Ishikawa (cell line): ENCODE measurements around the gene TRIP10.

ENCODE experiments used
- CEBPB ChIP-seq: IDR thresholded peaks from 2 replicates; pipeline ENCODE4 v1.6.1; 2012
- CREB1 ChIP-seq: IDR thresholded peaks from 2 replicates; pipeline ENCODE4 v1.6.1; 2012; ENCODE audit warnings: low read depth
- EGR1 ChIP-seq: IDR thresholded peaks from 2 replicates; pipeline ENCODE4 v1.6.1; 2012
- EP300 ChIP-seq: IDR thresholded peaks from 2 replicates; pipeline ENCODE4 v1.6.1; 2012; ENCODE audit warnings: borderline replicate concordance
- FOXM1 ChIP-seq: IDR thresholded peaks from 2 replicates; pipeline ENCODE4 v1.6.1; 2012; ENCODE audit warnings: low read depth, borderline replicate concordance
- MAX ChIP-seq: IDR thresholded peaks from 2 replicates; pipeline ENCODE4 v1.6.1; 2012
- NFIC ChIP-seq: IDR thresholded peaks from 2 replicates; pipeline ENCODE4 v1.6.1; 2012
- RAD21 ChIP-seq: IDR thresholded peaks from 2 replicates; pipeline ENCODE4 v1.6.1; 2012; ENCODE audit warnings: low read depth
- REST ChIP-seq: IDR thresholded peaks from 2 replicates; pipeline ENCODE4 v1.6.1; 2012; ENCODE audit warnings: low read depth, mild to moderate bottlenecking
- TAF1 ChIP-seq: IDR thresholded peaks from 2 replicates; pipeline ENCODE4 v1.6.1; 2012; ENCODE audit warnings: low read depth, mild to moderate bottlenecking
- TCF12 ChIP-seq: IDR thresholded peaks from 2 replicates; pipeline ENCODE4 v1.6.1; 2012; ENCODE audit warnings: low read depth
- TEAD4 ChIP-seq: IDR thresholded peaks from 2 replicates; pipeline ENCODE4 v1.6.1; 2012
- USF1 ChIP-seq: IDR thresholded peaks from 2 replicates; pipeline ENCODE4 v1.6.1; 2012
- YY1 ChIP-seq: IDR thresholded peaks from 2 replicates; pipeline ENCODE4 v1.6.1; 2012; ENCODE audit warnings: low read depth
- ZBTB7A ChIP-seq: IDR thresholded peaks from 2 replicates; pipeline ENCODE4 v1.6.1; 2012; ENCODE audit warnings: low read depth

The TRIP10 gene

GRCh38 chr19:6739390-6739882, at the start of gene TRIP10:
TSS of gene TRIP10 (plus strand) at chr19:6739680. CDS start at chr19:6739762, 82 bp downstream.
- TF ChIP-seq EP300 (0 out of 2 replicates have a peak, but pooled peaks have one; percentile 2), ZBTB7A (peak; percentile 4), MAX (peak; percentile 7; the same call in 1 of the 2 replicates), CEBPB (no peak), TAF1 (no peak), NFIC (no peak), CREB1 (0 out of 2 replicates have a peak, but pooled peaks have one; percentile 37)

- TF ChIP-seq CEBPB (no peak), REST (no peak), USF1 (no peak), TAF1 (no peak), YY1 (no peak), ZBTB7A (no peak), NFIC (no peak)
Measured at GRCh38 chr19:6690160-6690885, 49.2 kb upstream of the TRIP10 start.

GRCh38 chr19:6691342-6691741, 48.1 kb upstream of the TRIP10 start:
- TF ChIP-seq FOXM1, result no peak
- no peak for TF ChIP-seq NFIC
- TF ChIP-seq MAX, result no peak
- TF ChIP-seq CREB1, result no peak

GRCh38 chr19:6692027-6692426, 47.5 kb upstream of the TRIP10 start:
- no peak for TF ChIP-seq EP300
- TF ChIP-seq REST, result no peak
- TF ChIP-seq TCF12, result no peak
- no peak for TF ChIP-seq EGR1
- TF ChIP-seq YY1, result no peak
- TF ChIP-seq CREB1, result no peak
- no peak for TF ChIP-seq TAF1
- no peak for TF ChIP-seq ZBTB7A
- TF ChIP-seq USF1, result no peak
- TF ChIP-seq MAX, result no peak
- no peak for TF ChIP-seq TEAD4
- no peak for TF ChIP-seq RAD21
- TF ChIP-seq CEBPB, result no peak
- TF ChIP-seq FOXM1, result no peak
- no peak for TF ChIP-seq NFIC

- TF ChIP-seq FOXM1 (no peak), TAF1 (no peak), TEAD4 (no peak), CREB1 (no peak), TCF12 (no peak), EP300 (no peak), YY1 (no peak), NFIC (no peak), CEBPB (no peak), REST (no peak), MAX (no peak)
Measured at GRCh38 chr19:6693056-6693471, 46.4 kb upstream of the TRIP10 start.
